Prostate gland (tissue), 2 donors: ENCODE results near the gene NDUFB2. TPM values are rescaled to one million over a fixed set of nuclear protein-coding genes. Genes with fewer than 3 reads are reported as not detected.
"Not testable (repeated sequence)": the region's sequence is repeated elsewhere in the genome, so short reads cannot be mapped to it uniquely, and the experiment has no call there.

Source experiments
- DNase-seq: peaks from one replicate; pipeline ENCODE4 v3.0.0-alpha.2; 2019; ENCODE audit warnings: low spot score
- H3K27ac ChIP-seq, 2 donors: fragments of 200-600 bp; sonication (generic); 2 replicates each; pipeline ENCODE4 v1.5.1; 2017 to 2019
- H3K27me3 ChIP-seq: fragments of 200-600 bp; sonication (generic); replicated peaks from 2 replicates; pipeline ENCODE4 v1.5.1; 2019; ENCODE audit not compliant: insufficient read depth
- H3K36me3 ChIP-seq, 2 donors: fragments of 200-600 bp; sonication (generic); 1 replicate in 1 of 2; 2 replicates in 1 of 2; pipeline versions ENCODE4 v1.5.1 to v1.8.1; 2017 to 2019
- H3K4me1 ChIP-seq: fragments of 200-600 bp; sonication (generic); replicated peaks from 2 replicates; pipeline ENCODE4 v1.5.1; 2019
- H3K4me3 ChIP-seq, 2 donors: fragments of 200-600 bp; sonication (generic); 2 replicates each; pipeline ENCODE4 v1.5.1; 2017 to 2019
- H3K9me3 ChIP-seq: fragments of 200-600 bp; sonication (generic); 2 replicates; pipeline ENCODE4 v1.5.1; 2017
- POLR2A ChIP-seq: fragments of 450-650 bp; IDR thresholded peaks from one replicate; pipeline ENCODE4 v1.6.1; 2016; ENCODE audit warnings: antibody characterized with exemption, mild to moderate bottlenecking
- POLR2AphosphoS5 ChIP-seq: sonication (generic); formaldehyde crosslinking; IDR thresholded peaks from one replicate; pipeline ENCODE4 v1.6.1; 2017; ENCODE audit warnings: antibody characterized with exemption
- WGBS: methylation state at CpG from one replicate; pipeline ENCODE4 v1.1.5; 2018; 5-methylcytosine and 5-hydroxymethylcytosine counted together
- intact Hi-C: fragments of 100-400 bp; cut with DNase I; formaldehyde crosslinking; loops from one replicate; pipeline ENCODE4 v1.14.2; 2022
- total RNA-seq, 2 donors: library from RNA; depleted of rRNA; stranded (reverse); fragments of >200 nt; gene quantifications; one replicate each; pipeline ENCODE4 v1.1.0, GENCODE V29; 2016
- TF ChIP-seq, protein P1 (sequence below), 4 experiments: fragments of 200-600 bp in 2 of 4; fragments of 450-650 bp in 2 of 4; sonication (generic) in 2 of 4; IDR thresholded peaks; 1 replicate in 3 of 4; 2 replicates in 1 of 4; pipeline ENCODE4 v1.5.1; 2016 to 2019; ENCODE audit warnings: antibody characterized with exemption in 4 of 4, mild to moderate bottlenecking in 2 of 4, moderate library complexity in 2 of 4

The NDUFB2 gene
- total RNA-seq, 2 donors from 2014 or later, result 151 to 333 TPM

DNA sequence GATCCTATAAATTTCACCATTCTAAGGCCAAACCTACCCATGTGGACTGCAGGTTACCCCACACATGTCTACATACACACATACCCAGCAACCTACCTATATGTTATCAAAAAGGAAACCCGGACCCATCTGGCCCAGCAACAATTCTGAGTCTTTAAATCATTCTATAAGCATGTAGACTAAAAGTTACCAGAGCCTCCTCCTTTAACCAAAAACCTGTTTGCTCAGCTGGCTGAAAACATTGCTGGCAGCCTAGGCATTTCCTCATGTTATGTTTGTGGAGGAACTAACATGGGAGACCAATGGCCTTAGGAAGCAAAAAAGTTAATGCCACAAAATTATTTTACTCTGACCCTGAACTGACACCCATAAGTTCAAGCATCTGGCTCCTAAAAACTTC, 29.0 kb upstream of the NDUFB2 start:
- intact Hi-C loops, result no loop called here
- peak overlapping the region in 1 of 2 donors; percentile 30 for H3K27ac ChIP-seq
- WGBS, result 45% methylated on average over 1 of the region's 1 CpG
- H3K9me3 ChIP-seq, result no peaks in the 10 kb centered on the region
- DNase-seq, result peak; percentile 50
- no peak overlapping the region for H3K4me3 ChIP-seq
- TF ChIP-seq, protein P1, sequence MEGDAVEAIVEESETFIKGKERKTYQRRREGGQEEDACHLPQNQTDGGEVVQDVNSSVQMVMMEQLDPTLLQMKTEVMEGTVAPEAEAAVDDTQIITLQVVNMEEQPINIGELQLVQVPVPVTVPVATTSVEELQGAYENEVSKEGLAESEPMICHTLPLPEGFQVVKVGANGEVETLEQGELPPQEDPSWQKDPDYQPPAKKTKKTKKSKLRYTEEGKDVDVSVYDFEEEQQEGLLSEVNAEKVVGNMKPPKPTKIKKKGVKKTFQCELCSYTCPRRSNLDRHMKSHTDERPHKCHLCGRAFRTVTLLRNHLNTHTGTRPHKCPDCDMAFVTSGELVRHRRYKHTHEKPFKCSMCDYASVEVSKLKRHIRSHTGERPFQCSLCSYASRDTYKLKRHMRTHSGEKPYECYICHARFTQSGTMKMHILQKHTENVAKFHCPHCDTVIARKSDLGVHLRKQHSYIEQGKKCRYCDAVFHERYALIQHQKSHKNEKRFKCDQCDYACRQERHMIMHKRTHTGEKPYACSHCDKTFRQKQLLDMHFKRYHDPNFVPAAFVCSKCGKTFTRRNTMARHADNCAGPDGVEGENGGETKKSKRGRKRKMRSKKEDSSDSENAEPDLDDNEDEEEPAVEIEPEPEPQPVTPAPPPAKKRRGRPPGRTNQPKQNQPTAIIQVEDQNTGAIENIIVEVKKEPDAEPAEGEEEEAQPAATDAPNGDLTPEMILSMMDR (IDR thresholded peaks at IDR 0.05), result no peak
- peak; percentile 23 for TF ChIP-seq POLR2AphosphoS5
- no peaks in the 10 kb centered on the region for H3K36me3 ChIP-seq
- H3K27me3 ChIP-seq, result no peaks in the 10 kb centered on the region
- no peaks in the 10 kb centered on the region for H3K4me1 ChIP-seq

DNA sequence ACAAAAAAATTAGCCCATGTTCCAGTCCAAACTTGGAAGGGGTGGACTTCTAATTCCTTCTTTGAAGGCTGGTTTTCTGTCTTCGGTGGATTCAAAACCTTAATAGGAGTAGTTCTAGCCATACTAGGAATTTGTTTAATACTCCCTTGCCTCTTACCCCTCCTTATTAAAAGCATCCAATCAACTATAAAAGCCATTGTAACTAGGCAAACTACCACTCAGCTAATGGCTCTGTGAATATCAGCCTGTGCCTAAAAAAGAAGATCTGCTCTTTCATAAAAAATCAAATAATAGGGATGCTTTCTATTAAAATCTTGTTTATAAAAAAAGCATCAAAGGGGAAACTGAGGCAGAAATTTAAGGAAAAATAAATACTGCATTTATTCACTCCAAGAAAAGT, 27.9 kb upstream of the NDUFB2 start:
- WGBS, result 58% methylated on average over 1 of the region's 1 CpG
- Histone ChIP-seq H3K4me1 (no peaks in the 10 kb centered on the region), H3K4me3 (no peak overlapping the region), H3K36me3 (no peaks in the 10 kb centered on the region), H3K27me3 (no peaks in the 10 kb centered on the region), H3K27ac (no peak overlapping the region), H3K9me3 (no peaks in the 10 kb centered on the region)
- no peak for DNase-seq
- intact Hi-C loops, result no loop called here
- TF ChIP-seq POLR2A, result no peak
- no peak for TF ChIP-seq POLR2AphosphoS5
- TF ChIP-seq, protein P1 (IDR thresholded peaks at IDR 0.05), result no peak

DNA sequence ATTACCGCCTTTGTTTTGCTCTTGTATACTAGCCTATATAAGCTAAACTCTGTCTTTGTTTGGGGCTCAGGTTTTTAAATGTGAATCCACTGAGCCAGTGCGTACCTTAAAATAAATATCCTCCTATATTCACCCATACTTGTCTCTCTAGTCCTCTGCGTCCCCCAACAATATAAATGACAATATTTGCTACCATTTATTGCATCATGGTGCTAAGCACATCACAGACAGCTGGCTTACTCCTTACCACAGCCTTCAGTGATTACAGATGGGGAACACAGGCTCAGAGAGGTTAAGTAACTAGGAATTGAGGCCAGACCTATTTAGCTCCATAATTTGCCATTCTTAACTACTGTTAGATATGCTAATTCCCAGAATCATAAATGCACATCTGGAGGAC, 27.2 kb upstream of the NDUFB2 start:
- 90% methylated on average over 3 of the region's 3 CpGs for WGBS
- no peak for DNase-seq

DNA sequence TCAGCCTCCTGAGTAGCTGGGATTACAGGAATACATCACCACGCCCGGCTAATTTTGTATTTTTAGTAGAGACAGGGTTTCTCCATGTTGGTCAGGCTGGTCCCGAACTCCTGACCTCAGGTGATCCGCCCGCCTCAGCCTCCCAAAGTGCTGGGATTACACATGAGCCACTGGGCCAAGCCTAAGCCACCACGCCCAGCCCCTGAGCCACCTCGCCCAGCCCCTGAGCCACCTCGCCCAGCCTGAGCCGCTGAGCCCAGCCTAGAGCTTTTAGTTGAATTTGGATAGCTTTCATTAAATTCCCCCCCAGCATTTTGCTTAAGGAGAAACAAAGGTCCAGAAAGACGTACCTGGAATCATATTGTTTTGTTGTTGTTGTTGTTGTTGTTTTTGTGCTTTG, 26.6 kb upstream of the NDUFB2 start:
- not testable (repeated sequence) for H3K27ac ChIP-seq, H3K4me1 ChIP-seq, H3K27me3 ChIP-seq, H3K36me3 ChIP-seq, H3K9me3 ChIP-seq, H3K4me3 ChIP-seq, DNase-seq
- intact Hi-C loops, result loop anchor here (10.0 kb wide), 1 partner anchor 345 kb away; the partner anchor contains the start of gene MRPS33
- 88% methylated on average over 10 of the region's 10 CpGs for WGBS

More for the DNA sequence above, 27.2 kb upstream of the NDUFB2 start:
- Histone ChIP-seq H3K27me3 (no peaks in the 10 kb centered on the region), H3K4me3 (no peak overlapping the region), H3K9me3 (no peaks in the 10 kb centered on the region), H3K36me3 (no peaks in the 10 kb centered on the region), H3K27ac (no peak overlapping the region), H3K4me1 (peaks cover 3% of the 10 kb centered on the region)
- intact Hi-C loops, result no loop called here
- TF ChIP-seq, protein P1 (IDR thresholded peaks at IDR 0.05), result no peak
- TF ChIP-seq POLR2AphosphoS5 (no peak), POLR2A (no peak)

DNA sequence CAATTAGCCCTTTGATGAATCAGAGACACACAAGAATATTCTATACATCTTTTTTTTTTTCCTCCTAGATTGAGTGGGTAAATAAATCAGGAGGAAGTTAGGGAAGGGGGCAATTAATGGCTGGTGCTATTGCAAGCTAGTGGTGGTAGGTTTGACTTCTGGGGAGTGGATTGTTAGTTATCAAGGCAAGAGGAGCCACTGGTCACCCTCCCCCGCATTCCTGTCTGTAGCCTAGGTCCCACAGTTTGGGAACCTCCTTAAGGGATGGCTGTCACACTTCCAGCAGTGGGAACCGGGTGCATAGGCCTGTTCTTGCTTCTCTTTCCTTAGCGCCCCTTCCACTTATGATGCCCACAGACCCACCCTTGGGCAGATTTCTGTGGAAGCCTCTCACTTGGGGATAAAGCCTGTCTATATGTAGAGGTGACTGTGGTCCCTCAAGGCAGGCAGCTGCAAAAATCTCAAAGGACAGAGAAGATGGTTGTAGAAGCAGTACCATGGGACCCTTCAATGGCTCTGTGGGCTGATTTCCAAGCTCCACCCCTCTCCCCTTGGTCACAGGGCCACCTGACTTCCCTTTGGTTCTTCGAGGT, 26.1 kb upstream of the NDUFB2 start:
- Histone ChIP-seq H3K9me3 (no peaks in the 10 kb centered on the region), H3K36me3 (no peaks in the 10 kb centered on the region), H3K4me1 (peaks cover 3% of the 10 kb centered on the region), H3K27ac (no peak overlapping the region), H3K27me3 (no peaks in the 10 kb centered on the region), H3K4me3 (no peak overlapping the region)
- TF ChIP-seq POLR2AphosphoS5, result no peak
- TF ChIP-seq, protein P1 (IDR thresholded peaks at IDR 0.05), result no peak
- no peak for TF ChIP-seq POLR2A
- WGBS, result 61% methylated on average over 4 of the region's 4 CpGs
- intact Hi-C loops, result loop anchor here (10.0 kb wide), 1 partner anchor 344 kb away; the partner anchor contains the start of gene MRPS33
- no peak for DNase-seq
